ENCODE results near the gene ACOT7. TPM values are rescaled to one million over a fixed set of nuclear protein-coding genes. Genes with fewer than 3 reads are reported as not detected.

The ACOT7 gene
- total RNA-seq, 5 donors from 2014 or later (not counting 1 experiment from before 2014, with no cell fraction given) = 6.1 to 9.3 (median 7.4) TPM

- CTCF ChIA-PET = no interaction called here
- no peak overlapping the region for H3K4me3 ChIP-seq (ENCODE audit: control insufficient read depth in 1 of 2, extremely low read depth in 1 of 2, low read length in 1 of 2)
- H3K36me3 ChIP-seq (ENCODE audit: control insufficient read depth in 2 of 2, extremely low read depth in 1 of 2, insufficient read depth in 1 of 2, low read length in 1 of 2) = peaks cover 0 to 5% of the 10 kb centered on the region in 2 donors
- H3K4me1 ChIP-seq (ENCODE audit: control insufficient read depth in 1 of 2, extremely low read depth in 1 of 2, insufficient read depth in 2 of 2, low read length in 2 of 2) = no peaks in the 10 kb centered on the region
- no peaks in the 10 kb centered on the region for H3K9me3 ChIP-seq
- Mint-ChIP-seq H3K4me3 (no peak overlapping the region), H3K36me3 (no peaks in the 10 kb centered on the region), H3K27me3 (no peaks in the 10 kb centered on the region), H3K9me3 (no peaks in the 10 kb centered on the region), H3K4me1 (no peaks in the 10 kb centered on the region), H3K27ac (no peak overlapping the region)
- no peak for ATAC-seq (replicated peaks in 1 of 4)
- no peak for DNase-seq
- WGBS (ENCODE audit: insufficient coverage) = 96% methylated on average over 5 of the region's 6 CpGs
- POLR2A ChIA-PET = no interaction called here
- H3K27me3 ChIP-seq (replicated peaks in 1 of 2; ENCODE audit: control insufficient read depth in 2 of 2, extremely low read depth in 1 of 2, insufficient read depth in 2 of 2, low read length in 1 of 2) = no peaks in the 10 kb centered on the region
- H3K27ac ChIP-seq (ENCODE audit: low read length) = no peak overlapping the region
These were observed 120.7 kb downstream of the ACOT7 start for GRCh38 chr1:6272868-6273267.

DNA sequence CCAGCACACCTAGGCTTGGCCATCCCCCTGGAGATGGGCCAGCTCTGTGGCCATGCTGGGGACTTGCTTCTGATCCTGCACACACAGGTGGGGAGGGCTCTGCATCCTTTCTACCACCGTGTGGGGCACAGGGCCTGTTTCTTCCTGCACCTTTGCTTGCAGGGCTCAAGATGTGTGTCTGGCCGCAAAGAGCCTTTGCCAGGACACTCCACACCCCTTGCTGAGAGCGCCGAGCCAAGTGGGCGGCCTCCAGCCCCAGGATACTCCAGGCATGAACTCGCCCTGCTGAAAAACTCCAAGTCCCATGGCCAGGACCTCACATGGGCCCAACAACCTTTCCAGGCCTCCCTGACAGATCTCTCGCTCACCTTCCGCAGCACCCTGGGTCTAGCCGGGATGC lies 121.1 kb downstream of the ACOT7 start:
- POLR2A ChIA-PET = no interaction called here
- ATAC-seq (replicated peaks in 1 of 4) (no peak), DNase-seq (no peak)
- H3K9me3 ChIP-seq = no peaks in the 10 kb centered on the region
- H3K27me3 Mint-ChIP-seq = no peaks in the 10 kb centered on the region
- H3K4me3 Mint-ChIP-seq = no peak overlapping the region
- H3K9me3 Mint-ChIP-seq = no peaks in the 10 kb centered on the region
- H3K36me3 ChIP-seq (ENCODE audit: control insufficient read depth in 2 of 2, extremely low read depth in 1 of 2, insufficient read depth in 1 of 2, low read length in 1 of 2) = peaks cover 0 to 5% of the 10 kb centered on the region in 2 donors
- H3K4me3 ChIP-seq (ENCODE audit: control insufficient read depth in 1 of 2, extremely low read depth in 1 of 2, low read length in 1 of 2) = no peak overlapping the region
- CTCF ChIA-PET = no interaction called here
- H3K36me3 Mint-ChIP-seq = no peaks in the 10 kb centered on the region
- H3K27ac ChIP-seq (ENCODE audit: low read length) = no peak overlapping the region
- no peaks in the 10 kb centered on the region for H3K4me1 Mint-ChIP-seq
- WGBS (ENCODE audit: insufficient coverage) = 96% methylated on average over 8 of the region's 9 CpGs
- H3K4me1 ChIP-seq (ENCODE audit: control insufficient read depth in 1 of 2, extremely low read depth in 1 of 2, insufficient read depth in 2 of 2, low read length in 2 of 2) = no peaks in the 10 kb centered on the region
- no peak overlapping the region for H3K27ac Mint-ChIP-seq
- no peaks in the 10 kb centered on the region for H3K27me3 ChIP-seq (replicated peaks in 1 of 2; ENCODE audit: control insufficient read depth in 2 of 2, extremely low read depth in 1 of 2, insufficient read depth in 2 of 2, low read length in 1 of 2)

GRCh38 chr1:6271554-6271953 lies 122.0 kb downstream of the ACOT7 start:
- DNase-seq = no peak
- WGBS (ENCODE audit: insufficient coverage) = 95% methylated on average over 10 of the region's 12 CpGs
- Histone ChIP-seq H3K4me3 (ENCODE audit: control insufficient read depth in 1 of 2, extremely low read depth in 1 of 2, low read length in 1 of 2) (no peak overlapping the region), H3K9me3 (no peaks in the 10 kb centered on the region), H3K36me3 (ENCODE audit: control insufficient read depth in 2 of 2, extremely low read depth in 1 of 2, insufficient read depth in 1 of 2, low read length in 1 of 2) (peaks cover 0 to 5% of the 10 kb centered on the region in 2 donors), H3K4me1 (ENCODE audit: control insufficient read depth in 1 of 2, extremely low read depth in 1 of 2, insufficient read depth in 2 of 2, low read length in 2 of 2) (no peaks in the 10 kb centered on the region), H3K27ac (ENCODE audit: low read length) (no peak overlapping the region), H3K27me3 (replicated peaks in 1 of 2; ENCODE audit: control insufficient read depth in 2 of 2, extremely low read depth in 1 of 2, insufficient read depth in 2 of 2, low read length in 1 of 2) (no peaks in the 10 kb centered on the region)
- Mint-ChIP-seq H3K9me3 (no peaks in the 10 kb centered on the region), H3K4me3 (no peak overlapping the region), H3K27me3 (no peaks in the 10 kb centered on the region), H3K4me1 (no peaks in the 10 kb centered on the region), H3K36me3 (no peaks in the 10 kb centered on the region), H3K27ac (no peak overlapping the region)
- ATAC-seq (replicated peaks in 1 of 4) = no peak
- ChIA-PET POLR2A (no interaction called here), CTCF (no interaction called here)

GRCh38 chr1:6271006-6271405 lies 122.6 kb downstream of the ACOT7 start:
- no peaks in the 10 kb centered on the region for H3K27me3 Mint-ChIP-seq
- Histone ChIP-seq H3K36me3 (ENCODE audit: control insufficient read depth in 2 of 2, extremely low read depth in 1 of 2, insufficient read depth in 1 of 2, low read length in 1 of 2) (peaks cover 0 to 5% of the 10 kb centered on the region in 2 donors), H3K27me3 (replicated peaks in 1 of 2; ENCODE audit: control insufficient read depth in 2 of 2, extremely low read depth in 1 of 2, insufficient read depth in 2 of 2, low read length in 1 of 2) (no peaks in the 10 kb centered on the region), H3K4me3 (ENCODE audit: control insufficient read depth in 1 of 2, extremely low read depth in 1 of 2, low read length in 1 of 2) (no peak overlapping the region), H3K4me1 (ENCODE audit: control insufficient read depth in 1 of 2, extremely low read depth in 1 of 2, insufficient read depth in 2 of 2, low read length in 2 of 2) (no peaks in the 10 kb centered on the region), H3K9me3 (no peaks in the 10 kb centered on the region), H3K27ac (ENCODE audit: low read length) (no peak overlapping the region)
- DNase-seq (no peak), ATAC-seq (replicated peaks in 1 of 4) (no peak)
- no peak overlapping the region for H3K4me3 Mint-ChIP-seq
- WGBS (ENCODE audit: insufficient coverage) = no CpG with 5 or more reads among the region's 4 CpGs
- ChIA-PET CTCF (no interaction called here), POLR2A (no interaction called here)
- H3K4me1 Mint-ChIP-seq = no peaks in the 10 kb centered on the region
- no peak overlapping the region for H3K27ac Mint-ChIP-seq
- H3K36me3 Mint-ChIP-seq = no peaks in the 10 kb centered on the region
- H3K9me3 Mint-ChIP-seq = no peaks in the 10 kb centered on the region

DNA sequence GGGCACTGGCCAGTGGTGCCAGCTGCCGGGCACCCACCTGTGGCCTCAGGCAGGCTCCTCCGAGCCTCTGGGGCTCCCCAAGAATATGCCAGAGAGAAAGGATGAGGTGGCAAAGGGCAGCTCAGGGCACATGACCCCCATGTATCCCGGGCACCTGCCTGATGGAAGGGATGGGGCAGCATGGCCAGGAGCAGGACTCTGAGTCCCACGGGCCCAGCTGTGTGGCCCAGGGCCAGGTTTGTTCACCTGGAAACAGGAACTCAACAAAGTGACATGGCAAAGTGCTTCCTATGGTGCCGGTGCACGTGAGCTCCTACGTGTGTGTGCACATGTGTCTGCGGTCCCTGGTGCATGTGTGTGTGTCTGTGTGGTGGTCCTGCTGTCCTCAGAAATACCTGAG lies 123.2 kb downstream of the ACOT7 start:
- H3K36me3 ChIP-seq (ENCODE audit: control insufficient read depth in 2 of 2, extremely low read depth in 1 of 2, insufficient read depth in 1 of 2, low read length in 1 of 2) = peaks cover 0 to 5% of the 10 kb centered on the region in 2 donors
- ChIA-PET CTCF (no interaction called here), POLR2A (no interaction called here)
- Mint-ChIP-seq H3K4me3 (no peak overlapping the region), H3K4me1 (no peaks in the 10 kb centered on the region), H3K9me3 (no peaks in the 10 kb centered on the region), H3K27ac (no peak overlapping the region), H3K27me3 (no peaks in the 10 kb centered on the region), H3K36me3 (no peaks in the 10 kb centered on the region)
- no peaks in the 10 kb centered on the region for H3K27me3 ChIP-seq (replicated peaks in 1 of 2; ENCODE audit: control insufficient read depth in 2 of 2, extremely low read depth in 1 of 2, insufficient read depth in 2 of 2, low read length in 1 of 2)
- no peaks in the 10 kb centered on the region for H3K9me3 ChIP-seq
- ATAC-seq (replicated peaks in 1 of 4) (no peak), DNase-seq (no peak)
- no peak overlapping the region for H3K4me3 ChIP-seq (ENCODE audit: control insufficient read depth in 1 of 2, extremely low read depth in 1 of 2, low read length in 1 of 2)
- 92% methylated on average over 8 of the region's 8 CpGs for WGBS (ENCODE audit: insufficient coverage)
- H3K4me1 ChIP-seq (ENCODE audit: control insufficient read depth in 1 of 2, extremely low read depth in 1 of 2, insufficient read depth in 2 of 2, low read length in 2 of 2) = no peaks in the 10 kb centered on the region
- H3K27ac ChIP-seq (ENCODE audit: low read length) = no peak overlapping the region

- ChIA-PET POLR2A (no interaction called here), CTCF (no interaction called here)
- H3K4me1 ChIP-seq (ENCODE audit: control insufficient read depth in 1 of 2, extremely low read depth in 1 of 2, insufficient read depth in 2 of 2, low read length in 2 of 2) = no peaks in the 10 kb centered on the region
- H3K4me3 ChIP-seq (ENCODE audit: control insufficient read depth in 1 of 2, extremely low read depth in 1 of 2, low read length in 1 of 2) = no peak overlapping the region
- no peak overlapping the region for H3K27ac Mint-ChIP-seq
- no peaks in the 10 kb centered on the region for H3K27me3 ChIP-seq (replicated peaks in 1 of 2; ENCODE audit: control insufficient read depth in 2 of 2, extremely low read depth in 1 of 2, insufficient read depth in 2 of 2, low read length in 1 of 2)
- no peak for DNase-seq
- no peaks in the 10 kb centered on the region for H3K36me3 Mint-ChIP-seq
- H3K4me1 Mint-ChIP-seq = no peaks in the 10 kb centered on the region
- H3K36me3 ChIP-seq (ENCODE audit: control insufficient read depth in 2 of 2, extremely low read depth in 1 of 2, insufficient read depth in 1 of 2, low read length in 1 of 2) = peaks cover 0 to 3% of the 10 kb centered on the region in 2 donors
- H3K9me3 Mint-ChIP-seq = no peaks in the 10 kb centered on the region
- ATAC-seq (replicated peaks in 1 of 4) = no peak
- no peak overlapping the region for H3K27ac ChIP-seq (ENCODE audit: low read length)
- no peaks in the 10 kb centered on the region for H3K9me3 ChIP-seq
- H3K27me3 Mint-ChIP-seq = no peaks in the 10 kb centered on the region
- WGBS (ENCODE audit: insufficient coverage) = 87% methylated on average over 17 of the region's 22 CpGs
- no peak overlapping the region for H3K4me3 Mint-ChIP-seq
These were observed 123.7 kb downstream of the ACOT7 start for GRCh38 chr1:6269720-6270400.

GRCh38 chr1:6269296-6269695 lies 124.3 kb downstream of the ACOT7 start:
- no peaks in the 10 kb centered on the region for H3K36me3 ChIP-seq (ENCODE audit: control insufficient read depth in 2 of 2, extremely low read depth in 1 of 2, insufficient read depth in 1 of 2, low read length in 1 of 2)
- no peak for ATAC-seq (replicated peaks in 1 of 4)
- CTCF ChIA-PET = no interaction called here

More at GRCh38 chr1:6269296-6269695, 124.3 kb downstream of the ACOT7 start:
- 99% methylated on average over 14 of the region's 14 CpGs for WGBS (ENCODE audit: insufficient coverage)
- no peak for DNase-seq
- Mint-ChIP-seq H3K9me3 (no peaks in the 10 kb centered on the region), H3K36me3 (no peaks in the 10 kb centered on the region), H3K27ac (no peak overlapping the region), H3K4me3 (no peak overlapping the region), H3K4me1 (no peaks in the 10 kb centered on the region), H3K27me3 (no peaks in the 10 kb centered on the region)
- H3K4me1 ChIP-seq (ENCODE audit: control insufficient read depth in 1 of 2, extremely low read depth in 1 of 2, insufficient read depth in 2 of 2, low read length in 2 of 2) = no peaks in the 10 kb centered on the region
- H3K27me3 ChIP-seq (replicated peaks in 1 of 2; ENCODE audit: control insufficient read depth in 2 of 2, extremely low read depth in 1 of 2, insufficient read depth in 2 of 2, low read length in 1 of 2) = no peaks in the 10 kb centered on the region
- H3K27ac ChIP-seq (ENCODE audit: low read length) = no peak overlapping the region
- POLR2A ChIA-PET = no interaction called here
- no peak overlapping the region for H3K4me3 ChIP-seq (ENCODE audit: control insufficient read depth in 1 of 2, extremely low read depth in 1 of 2, low read length in 1 of 2)
- H3K9me3 ChIP-seq = no peaks in the 10 kb centered on the region

Data from T-cell (primary cell).